Hypothalamus (tissue), 51 donors: ENCODE data around the gene CARMIL1.
"Not testable (repeated sequence)": the region's sequence is repeated elsewhere in the genome, so short reads cannot be mapped to it uniquely, and the experiment has no call there.

Experiments used
- DNase-seq, 51 donors: peaks; one replicate each; lab custom pipeline; 2025; lab: John Stamatoyannopoulos, UW

CARMIL1 gene

GRCh38 chr6:25434921-25435320 lies 155.7 kb downstream of the CARMIL1 start:
- no peak for DNase-seq

- no peak for DNase-seq
Observed at GRCh38 chr6:25435416-25435985, 156.3 kb downstream of the CARMIL1 start.

- DNase-seq, result no peak
Observed at GRCh38 chr6:25436760-25437159, 157.6 kb downstream of the CARMIL1 start.

- DNase-seq, result no peak
Observed at GRCh38 chr6:25439368-25439767, 160.2 kb downstream of the CARMIL1 start.

- DNase-seq, result no peak
Observed at GRCh38 chr6:25441663-25442270, 162.6 kb downstream of the CARMIL1 start.

GRCh38 chr6:25442898-25443297 lies 163.7 kb downstream of the CARMIL1 start:
- DNase-seq, result no peak

GRCh38 chr6:25444521-25444920 lies 165.3 kb downstream of the CARMIL1 start:
- not testable (repeated sequence) for DNase-seq

GRCh38 chr6:25446830-25447569 lies 167.8 kb downstream of the CARMIL1 start:
- DNase-seq, result no peak

- DNase-seq, result peak in 1 of 51 donors; percentile 10
Observed at GRCh38 chr6:25447570-25447929, 168.4 kb downstream of the CARMIL1 start.

GRCh38 chr6:25448965-25449538 lies 169.9 kb downstream of the CARMIL1 start:
- no peak for DNase-seq

- peak in 11 of 51 donors; percentile 1 to 36 (median 6) for DNase-seq
Observed at GRCh38 chr6:25449774-25450173, 170.6 kb downstream of the CARMIL1 start.

GRCh38 chr6:25450469-25451198 lies 171.5 kb downstream of the CARMIL1 start:
- no peak for DNase-seq

GRCh38 chr6:25452031-25452430 lies 172.9 kb downstream of the CARMIL1 start:
- no peak for DNase-seq

GRCh38 chr6:25453288-25453687 lies 174.1 kb downstream of the CARMIL1 start:
- DNase-seq, result no peak

- DNase-seq, result no peak
Observed at GRCh38 chr6:25454136-25454535, 175.0 kb downstream of the CARMIL1 start.

GRCh38 chr6:25456249-25457040 lies 177.3 kb downstream of the CARMIL1 start:
- DNase-seq, result no peak

- DNase-seq, result no peak
Observed at GRCh38 chr6:25457516-25457915, 178.3 kb downstream of the CARMIL1 start.

- no peak for DNase-seq
Observed at GRCh38 chr6:25458485-25458884, 179.3 kb downstream of the CARMIL1 start.

GRCh38 chr6:25462235-25462897 lies 183.2 kb downstream of the CARMIL1 start:
- DNase-seq, result no peak

GRCh38 chr6:25463441-25463840 lies 184.3 kb downstream of the CARMIL1 start:
- DNase-seq, result no peak
